Measurements from ENCODE around the gene PLPP1.

The PLPP1 gene

DNA sequence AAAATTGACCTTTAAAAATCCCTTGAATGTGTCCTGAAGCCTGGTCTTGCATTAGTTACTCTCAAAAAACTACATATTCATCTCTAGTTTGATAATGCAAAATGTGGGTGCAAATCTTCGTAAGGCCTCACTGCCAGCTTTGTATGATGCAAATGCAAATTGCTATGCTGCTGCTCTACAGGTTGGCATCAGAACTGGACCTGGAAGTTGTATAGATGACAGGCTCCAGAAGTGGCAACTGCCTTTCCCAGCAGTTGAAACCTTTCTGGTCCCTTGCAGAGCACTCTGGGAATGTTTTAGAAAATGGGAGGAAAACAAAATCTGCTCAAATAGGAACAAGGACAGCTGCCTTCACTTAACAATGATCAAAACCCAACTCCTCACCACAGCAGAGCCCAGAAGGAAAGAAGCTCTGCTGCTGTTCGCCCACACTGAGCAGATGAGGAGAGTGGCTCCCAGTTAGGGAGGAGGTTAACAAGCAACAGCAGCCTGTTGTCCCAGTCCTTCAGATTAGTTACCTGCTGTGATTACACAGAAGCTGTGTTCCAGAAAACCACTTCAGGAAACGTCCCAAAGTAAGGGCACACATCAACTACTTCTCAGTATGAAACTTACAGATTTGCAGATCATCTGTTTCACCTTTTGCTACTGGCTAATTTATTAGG, 93.5 kb downstream of the PLPP1 start:
- DNase-seq = no peak

DNA sequence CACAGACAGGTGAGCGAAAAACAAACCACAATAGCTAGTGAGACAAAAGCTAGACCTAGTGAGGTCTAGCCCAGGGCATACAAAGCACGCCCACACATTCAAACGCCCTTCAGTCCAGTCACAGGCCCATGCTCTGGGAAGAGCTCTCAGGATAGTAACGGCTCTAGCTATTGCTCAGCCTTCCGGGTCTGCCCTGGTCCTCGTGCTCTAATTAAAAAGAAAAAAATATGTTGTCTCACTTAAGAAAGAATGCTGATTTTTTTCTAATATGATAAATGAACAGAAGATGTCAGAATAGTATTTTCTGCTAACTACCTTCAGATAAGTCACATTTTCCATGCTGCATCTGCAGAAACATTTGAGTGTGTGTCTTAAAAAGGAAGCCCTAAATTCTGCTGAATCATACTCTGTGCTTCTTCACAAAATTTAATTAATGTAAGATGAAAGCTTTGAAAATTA, 94.5 kb downstream of the PLPP1 start:
- no peak for DNase-seq

DNA sequence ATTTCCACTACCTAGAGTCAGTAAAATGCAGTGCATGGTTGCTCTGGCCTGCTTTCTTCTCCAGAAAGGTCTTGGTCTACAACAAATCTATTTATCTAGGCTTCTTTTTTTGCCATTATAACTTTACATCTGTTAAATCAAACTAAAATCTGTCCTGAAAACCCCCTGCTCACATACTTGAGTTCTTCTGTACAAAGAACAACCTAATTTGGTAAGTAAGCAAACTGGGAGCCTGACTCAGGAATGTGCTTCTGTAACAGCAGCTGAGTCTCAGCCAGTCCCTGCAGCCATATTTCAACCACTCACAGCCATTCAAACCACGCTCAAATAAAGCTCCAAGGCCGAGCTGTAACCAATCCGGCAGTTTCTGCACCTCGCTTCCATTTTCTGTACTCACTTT, 95.8 kb downstream of the PLPP1 start:
- DNase-seq = no peak

DNA sequence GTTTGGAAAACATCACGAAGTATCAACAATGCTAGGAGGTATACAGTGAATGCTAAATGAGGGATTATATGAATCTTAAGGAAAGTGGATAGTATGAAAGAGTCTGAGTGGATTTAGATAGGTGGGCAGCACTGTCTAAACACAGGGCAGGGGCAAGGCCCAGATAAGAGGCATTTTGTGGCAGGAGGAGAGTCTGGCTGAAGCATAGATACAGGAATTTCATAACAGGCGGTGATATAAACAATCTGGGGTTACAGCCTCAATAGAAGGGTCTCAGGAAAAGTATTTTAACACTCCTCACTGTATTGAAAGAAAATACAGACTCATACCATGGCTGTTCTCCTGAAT, 96.9 kb downstream of the PLPP1 start:
- no peak for DNase-seq

DNA sequence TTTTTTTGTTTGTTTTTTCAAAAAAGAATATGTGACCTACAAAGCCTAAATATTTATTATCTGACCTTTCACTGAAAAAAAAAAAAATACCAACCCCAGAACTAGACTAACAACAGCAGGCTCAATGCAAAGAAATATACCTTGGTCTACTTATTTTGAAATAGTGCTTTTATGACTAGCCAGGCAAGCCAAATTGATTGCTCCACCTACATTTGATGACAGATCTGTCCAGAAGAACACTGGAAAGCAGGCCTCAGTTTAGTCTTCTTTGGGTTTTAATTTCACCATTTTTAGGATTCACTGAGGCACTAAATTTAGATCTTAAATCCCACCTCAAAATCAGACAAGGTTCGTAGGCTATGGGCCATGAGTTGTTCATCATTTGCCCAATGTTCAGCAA, 97.3 kb downstream of the PLPP1 start:
- DNase-seq = no peak

DNA sequence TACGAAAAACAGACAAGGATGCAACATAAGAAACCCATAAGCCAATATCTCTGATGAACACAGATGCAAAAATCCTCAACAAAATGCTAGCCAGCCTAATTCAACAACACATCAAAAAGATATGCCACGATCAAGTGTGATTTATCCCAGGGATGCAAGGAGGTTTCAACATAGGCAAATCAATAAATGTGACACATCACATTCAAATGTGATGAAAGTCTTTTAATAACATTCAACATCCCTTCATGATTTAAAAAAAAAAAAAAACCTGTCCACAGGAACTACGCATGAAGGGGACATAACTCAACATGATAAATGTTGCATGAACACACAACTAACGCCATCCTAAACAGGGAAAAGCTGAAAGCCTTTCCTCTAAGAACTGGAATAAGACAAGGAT, 102.2 kb downstream of the PLPP1 start:
- no peak for DNase-seq

DNA sequence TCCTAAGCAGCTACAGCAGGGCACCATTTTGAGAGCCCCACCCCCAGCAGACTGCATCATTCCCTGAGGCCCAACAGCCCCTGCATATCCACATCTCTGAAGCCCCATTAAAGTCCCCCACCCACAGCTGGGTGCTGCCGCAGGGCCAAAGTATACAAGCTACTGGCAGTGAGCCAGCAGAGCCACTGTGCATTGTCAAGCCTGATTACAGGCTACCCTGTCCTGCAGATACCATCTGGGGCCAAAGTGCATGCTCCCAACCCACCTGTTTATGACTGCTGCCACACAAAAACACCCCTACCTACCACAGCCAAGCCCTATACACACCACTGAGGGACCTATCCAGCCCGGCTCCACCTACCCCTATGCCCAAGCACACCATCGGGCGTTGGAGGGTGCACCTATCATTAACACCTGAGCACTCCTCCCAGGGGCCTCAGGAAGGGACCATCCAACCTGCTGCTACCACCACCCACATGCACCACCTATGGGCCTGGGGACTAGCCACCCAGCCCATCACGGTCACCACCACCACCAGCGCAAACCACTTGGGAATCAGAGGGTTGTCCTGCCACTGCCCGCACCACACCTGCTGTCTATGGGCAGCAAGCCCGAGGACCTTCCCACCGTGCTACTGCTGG, 105.0 kb downstream of the PLPP1 start:
- no peak for DNase-seq

DNA sequence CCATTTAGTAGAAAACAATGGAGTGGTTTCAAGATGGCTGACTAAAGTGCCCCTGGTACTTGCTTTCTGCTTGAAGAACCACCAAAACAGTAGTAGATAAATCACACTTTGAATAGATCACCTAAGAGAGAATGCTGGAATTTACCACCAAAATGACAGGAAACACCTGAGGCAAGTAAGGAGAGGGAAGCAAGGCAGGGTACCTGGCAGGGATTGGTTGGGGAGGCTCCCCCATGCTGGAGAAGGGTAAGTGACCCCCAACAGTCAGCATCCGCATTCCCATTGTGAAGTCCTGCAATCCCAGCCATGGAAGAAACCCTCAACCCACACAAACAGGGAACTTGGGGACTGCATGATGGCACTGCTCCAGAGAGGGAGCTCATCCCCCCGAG, 105.5 kb downstream of the PLPP1 start:
- DNase-seq = no peak

DNA sequence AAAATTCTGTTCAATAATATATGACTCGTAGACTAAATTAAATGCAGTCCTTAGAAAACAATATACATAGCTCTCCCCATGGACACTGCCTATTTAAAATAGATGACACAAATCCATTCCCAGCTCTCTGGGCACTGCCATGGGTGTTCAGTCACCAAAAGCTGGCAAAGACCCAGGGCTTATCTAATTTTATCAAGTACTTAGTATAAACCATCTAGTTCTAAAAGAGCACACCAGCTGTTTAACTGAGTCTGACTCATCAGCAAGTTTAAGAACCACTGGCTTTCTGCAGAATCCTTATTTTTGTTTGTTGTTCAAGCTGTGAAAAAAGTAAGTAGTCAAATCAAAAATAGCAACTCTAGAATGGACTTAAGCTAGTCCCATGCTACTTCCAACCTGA, 107.6 kb downstream of the PLPP1 start:
- no peak for DNase-seq

DNA sequence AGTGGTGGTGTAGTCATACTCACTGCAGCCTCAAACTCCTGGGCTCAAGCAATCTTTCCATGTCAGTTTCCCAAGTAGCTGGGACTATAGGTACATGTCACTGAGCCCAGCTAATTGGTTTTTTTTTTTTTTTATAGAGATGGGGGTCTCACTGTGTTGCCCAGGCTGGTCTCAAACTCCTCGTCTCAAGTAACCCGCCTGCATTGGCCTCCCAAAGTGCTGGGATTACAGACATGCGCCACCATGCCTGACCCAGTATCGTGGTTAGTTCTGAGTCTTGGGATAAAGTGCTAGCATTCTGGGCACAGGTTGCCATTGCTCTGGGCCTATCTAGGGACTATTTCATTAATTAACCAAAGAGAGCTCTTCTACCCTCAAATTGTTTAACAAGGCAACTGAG, 108.3 kb downstream of the PLPP1 start:
- no peak for DNase-seq

DNA sequence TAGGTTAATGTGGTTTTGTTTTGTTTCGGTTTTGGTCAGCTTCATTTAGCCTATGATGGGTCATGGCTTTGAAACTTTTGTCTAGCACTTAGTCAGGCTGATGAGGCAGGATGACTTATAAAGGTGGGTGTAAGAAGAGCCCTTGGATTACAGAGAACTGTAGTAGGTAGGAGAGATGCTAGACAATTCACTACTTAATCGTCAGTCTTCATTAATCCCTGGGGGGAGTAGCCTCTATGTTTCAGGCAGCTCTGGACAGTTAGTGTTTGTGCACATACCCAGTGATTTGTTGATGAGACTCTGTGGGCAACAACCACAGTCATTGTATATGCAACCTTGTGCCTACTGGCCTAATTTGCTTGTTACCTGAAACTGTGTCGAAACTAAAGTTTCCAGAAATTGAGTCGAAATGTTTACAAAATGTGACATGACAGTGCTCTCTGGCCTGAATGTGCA, 113.7 kb downstream of the PLPP1 start:
- DNase-seq = peak; percentile 18

DNA sequence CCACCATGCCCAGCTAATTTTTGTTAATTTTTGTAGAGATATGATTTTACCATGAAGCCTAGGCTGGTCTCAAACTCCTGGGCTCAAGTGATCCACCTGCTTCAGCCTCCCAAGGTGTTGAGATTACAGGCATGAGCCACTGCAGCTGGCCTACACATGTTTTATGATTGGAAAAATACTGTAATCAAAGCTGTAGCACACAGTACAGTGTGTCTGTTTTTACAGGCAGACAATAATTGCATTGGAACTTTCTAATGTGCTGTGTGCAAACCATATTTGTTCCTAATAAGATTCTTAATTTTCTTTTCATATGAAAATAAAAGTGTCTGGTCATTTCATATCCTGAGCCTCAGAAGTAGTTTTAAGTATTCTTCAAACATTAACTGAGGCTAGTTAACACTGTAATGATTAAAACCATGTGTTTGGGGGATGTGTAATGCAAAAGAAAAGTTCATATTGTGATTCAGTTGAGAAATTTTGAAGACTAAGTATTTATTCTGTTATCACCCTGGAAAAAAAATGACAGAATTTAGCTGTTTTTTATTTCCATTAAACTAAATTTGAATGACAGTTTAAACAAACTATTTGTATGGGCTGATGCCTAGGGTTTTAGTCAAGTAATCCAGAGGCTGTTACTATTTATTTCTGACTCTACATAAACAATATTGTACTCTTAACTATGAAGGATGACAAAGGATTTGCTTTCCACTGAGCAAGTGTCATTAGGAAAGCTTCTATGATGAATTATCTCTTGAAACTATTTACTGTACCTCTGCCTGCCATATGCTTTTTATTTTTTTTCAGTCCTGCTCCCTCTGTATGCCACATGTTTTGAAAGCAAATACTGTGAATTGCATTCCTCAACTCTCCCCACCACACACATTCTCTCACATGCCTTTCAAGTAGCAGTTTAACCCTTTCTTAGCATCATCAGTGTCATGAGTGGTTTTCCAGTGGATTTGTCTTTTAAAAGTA, 115.5 kb downstream of the PLPP1 start:
- DNase-seq = no peak

DNA sequence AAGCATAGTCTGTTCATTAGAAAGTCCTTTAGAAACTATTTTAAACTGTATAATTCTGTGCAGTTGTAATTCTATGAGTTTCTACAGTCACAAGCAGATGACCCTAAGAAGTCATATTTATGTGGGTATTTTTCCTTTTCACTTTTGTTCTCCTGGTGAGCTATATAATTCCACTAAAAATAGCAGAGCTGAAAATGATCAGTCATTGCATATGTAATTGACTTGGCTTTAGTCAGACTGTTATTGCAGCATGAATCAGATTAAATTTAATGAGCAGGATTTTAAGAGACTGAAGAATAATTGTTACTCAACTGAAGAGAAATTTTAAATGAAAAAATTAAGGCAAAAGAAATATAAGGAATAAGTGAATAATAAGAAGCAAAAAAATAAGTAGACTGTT, 118.5 kb downstream of the PLPP1 start:
- no peak for DNase-seq

DNA sequence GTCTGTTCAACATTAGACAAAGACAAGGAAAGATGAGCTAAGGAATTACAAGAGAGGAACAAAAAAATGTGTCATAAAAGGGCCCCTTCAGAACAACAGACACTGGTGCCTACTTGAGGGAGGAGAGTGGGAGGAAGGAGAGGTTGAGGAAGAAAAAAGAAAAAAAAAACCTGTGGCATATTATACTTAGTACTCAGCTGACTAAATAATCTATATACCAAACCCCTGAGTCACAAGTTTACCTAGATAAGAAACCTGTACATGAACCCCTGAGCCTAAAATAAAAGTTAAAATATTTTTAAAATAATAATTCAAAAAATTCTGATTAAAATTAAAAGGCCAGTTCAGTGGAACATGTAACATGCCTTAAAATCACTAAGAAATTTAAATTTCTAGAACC, 119.7 kb downstream of the PLPP1 start:
- DNase-seq = no peak

DNA sequence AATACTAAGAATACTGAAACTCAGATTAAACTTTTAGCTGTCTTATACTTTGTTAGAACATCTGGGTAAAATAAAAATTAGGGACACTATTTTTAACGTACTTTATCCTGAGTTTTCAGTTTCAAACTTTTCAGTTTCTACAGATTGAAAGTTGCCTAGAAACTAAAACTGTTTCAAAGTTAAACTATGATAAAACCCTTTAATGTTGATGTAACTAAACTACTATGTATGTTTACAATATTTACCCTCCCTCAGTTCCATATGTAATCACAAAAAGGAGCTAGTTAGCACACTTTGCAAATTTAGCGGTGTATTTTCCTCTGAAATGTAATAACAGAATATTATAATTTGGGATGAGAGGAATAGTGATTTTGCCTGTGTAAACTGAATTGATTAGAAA, 121.1 kb downstream of the PLPP1 start:
- DNase-seq = no peak

DNA sequence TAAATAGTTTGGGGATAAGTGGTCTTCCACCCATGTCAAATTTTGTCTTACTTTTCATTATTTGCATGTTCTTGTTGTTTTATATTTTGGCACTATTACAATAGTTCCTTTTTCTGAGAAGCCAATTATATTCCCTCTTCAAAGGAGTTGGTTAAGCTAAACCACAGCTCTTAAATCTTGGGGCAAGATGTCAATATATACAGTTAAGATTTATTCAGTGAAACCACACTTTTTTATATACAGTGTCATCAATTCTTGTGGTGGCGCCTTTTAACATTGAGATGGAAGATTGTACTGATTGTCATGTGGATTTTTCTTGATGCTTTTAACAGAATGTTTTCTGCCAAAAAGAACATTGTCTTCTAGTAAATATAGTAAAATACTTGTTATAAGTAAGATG, 122.9 kb downstream of the PLPP1 start:
- no peak for DNase-seq

DNA sequence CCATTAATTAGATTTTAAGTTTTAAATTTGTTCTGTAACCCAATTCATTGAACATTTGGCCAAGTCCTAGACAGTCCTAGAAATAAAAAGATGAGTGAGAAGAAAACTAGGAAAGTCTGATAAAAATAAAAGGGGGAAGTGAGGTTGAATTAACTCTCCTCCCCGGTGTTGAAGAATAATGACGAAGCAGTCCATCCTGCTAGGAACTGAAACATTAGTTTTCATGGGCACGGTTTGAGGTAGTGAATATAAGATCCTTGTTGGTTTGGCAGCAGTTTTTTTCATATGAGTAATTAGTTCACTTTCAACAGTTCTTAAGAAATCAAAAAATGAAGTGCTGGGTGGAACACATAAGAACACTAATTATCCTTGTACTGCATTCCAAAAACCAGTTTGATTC, 123.9 kb downstream of the PLPP1 start:
- DNase-seq = no peak

DNA sequence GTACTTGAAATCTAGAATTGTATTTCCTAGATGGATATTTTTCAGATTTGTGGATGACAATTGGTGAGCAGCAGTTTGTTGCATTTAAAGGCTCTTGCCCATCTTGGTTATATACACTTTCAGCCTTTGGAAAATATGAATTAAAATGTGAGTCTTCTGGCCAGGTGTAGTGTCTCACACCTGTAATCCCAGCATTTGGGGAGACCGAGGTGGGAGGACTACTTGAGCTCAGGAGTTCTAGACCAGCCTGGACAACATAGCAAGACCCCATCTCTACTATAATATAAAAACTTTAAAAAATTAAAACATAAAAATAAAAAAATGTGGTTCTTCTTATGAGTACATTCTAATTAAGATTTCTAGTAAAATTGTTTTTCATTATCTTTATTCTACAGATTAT, 125.0 kb downstream of the PLPP1 start:
- no peak for DNase-seq

DNA sequence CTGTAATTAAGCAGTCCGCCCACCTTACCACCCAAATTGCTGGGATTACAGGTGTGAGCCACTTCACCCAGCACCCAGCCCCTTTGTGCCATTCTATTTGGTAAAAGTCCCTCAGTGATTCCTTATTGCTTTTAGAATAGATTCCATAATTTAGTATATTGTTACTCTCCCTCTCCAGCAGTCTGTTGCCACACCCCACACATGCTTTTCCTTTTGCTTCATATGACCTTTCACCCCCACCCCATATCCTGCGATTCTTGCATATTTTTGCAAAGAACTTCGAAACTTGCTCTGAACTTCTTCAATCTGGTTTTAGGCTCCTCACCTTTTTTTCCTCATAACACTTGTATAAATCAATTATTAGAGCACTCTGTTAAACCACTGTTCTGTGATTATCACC, 126.8 kb downstream of the PLPP1 start:
- no peak for DNase-seq

DNA sequence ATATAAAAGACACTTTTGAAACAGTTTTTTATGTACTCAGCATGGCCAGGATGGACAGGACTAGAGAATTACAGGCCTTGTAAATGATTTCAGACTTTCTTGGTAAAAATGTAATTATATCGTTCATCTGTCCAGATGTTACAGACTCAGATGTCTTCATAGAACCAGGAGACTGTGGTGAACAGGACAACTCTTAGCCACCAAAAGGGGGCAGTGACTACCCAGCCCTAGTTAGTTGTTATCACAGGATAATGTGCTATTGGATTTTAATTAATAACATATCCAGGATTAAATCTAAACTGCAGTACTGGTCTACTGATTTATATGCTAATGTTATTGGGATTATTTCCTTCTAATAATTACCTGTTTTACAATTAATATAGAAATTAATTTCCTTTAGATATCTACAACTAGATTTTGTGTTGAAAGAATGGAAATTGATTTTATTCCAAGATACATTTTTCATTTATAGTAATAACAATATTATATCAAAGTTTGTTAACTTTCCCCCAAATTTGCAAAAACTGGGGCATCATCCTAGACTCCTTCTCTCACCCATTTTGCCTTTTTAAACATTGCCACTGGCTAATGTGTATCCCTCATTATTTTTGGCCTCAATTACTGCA, 127.6 kb downstream of the PLPP1 start:
- no peak for DNase-seq

DNA sequence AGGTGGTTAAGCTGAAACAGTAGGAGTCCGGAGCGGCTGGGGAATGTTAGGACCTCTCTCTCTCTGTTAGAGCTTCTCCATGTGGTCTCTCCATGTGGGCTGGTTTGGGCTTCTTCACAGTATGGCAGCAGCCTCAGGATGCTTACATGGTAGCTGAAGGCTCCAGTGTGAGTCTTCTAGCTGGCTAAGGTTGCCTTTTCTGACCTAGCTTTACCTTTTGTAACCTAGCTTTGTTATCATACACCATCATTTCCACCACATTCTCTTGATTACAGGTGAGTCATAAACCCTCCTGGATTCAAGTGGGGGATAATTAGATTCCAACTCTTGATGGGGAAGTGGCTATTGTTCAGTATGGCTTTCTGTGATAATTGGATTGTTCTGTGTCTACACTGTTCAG, 128.5 kb downstream of the PLPP1 start:
- DNase-seq = no peak

DNA sequence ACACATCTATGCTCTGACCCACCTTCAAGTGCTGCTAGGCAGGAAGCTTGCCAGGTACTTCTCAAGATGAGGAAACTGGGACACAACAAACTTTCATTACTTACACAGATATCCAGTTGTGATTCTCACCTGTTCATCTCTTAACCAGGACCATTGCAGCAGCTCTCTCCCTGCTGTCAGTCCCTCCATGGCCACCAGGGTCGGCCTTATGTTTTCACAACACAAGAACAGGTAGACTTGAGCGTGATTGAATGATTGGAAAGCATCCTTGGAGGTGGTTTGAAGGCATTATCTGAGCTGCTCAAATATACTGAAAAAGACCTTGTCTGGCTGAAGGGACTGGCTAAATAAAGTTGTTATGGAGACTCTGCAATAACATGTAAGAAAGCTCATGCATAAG, 132.6 kb downstream of the PLPP1 start:
- no peak for DNase-seq

DNA sequence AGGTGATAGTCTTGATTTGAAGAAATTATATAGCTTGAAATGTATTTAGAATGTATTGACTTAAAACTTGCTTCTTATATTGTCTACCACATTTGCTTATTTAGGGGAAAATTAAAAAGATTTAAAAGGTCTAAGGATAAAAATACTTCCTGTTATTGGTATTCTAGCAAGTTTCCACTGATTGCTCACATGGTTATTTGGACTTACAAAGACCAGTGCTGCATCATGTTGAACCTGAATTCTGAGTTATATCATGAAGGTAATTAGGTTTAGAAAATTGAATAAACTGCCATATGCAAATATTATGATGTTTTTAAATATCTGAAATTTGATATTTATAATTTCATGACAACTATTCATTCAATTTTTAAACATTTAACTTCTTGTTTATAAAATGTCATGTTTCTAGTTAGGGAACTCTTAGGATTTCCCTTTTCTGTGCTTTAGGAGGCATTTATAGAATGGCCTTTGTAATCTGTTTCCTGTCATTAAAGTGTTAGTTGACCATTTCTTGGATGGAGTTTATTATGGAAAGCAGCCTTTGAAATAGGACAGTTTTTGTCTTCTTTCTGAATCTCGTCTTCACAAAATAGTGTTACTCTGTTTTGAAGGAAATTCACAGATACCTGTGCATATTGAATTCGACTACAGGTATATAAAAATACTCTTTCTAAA, 141.1 kb downstream of the PLPP1 start:
- no peak for DNase-seq

Measured in NK-92 treated with Interleukin-12 subunit alpha and Interleukin-12 subunit beta, amount 100 ng/mL, for 24 hours (cell line).